A673 (cell line): ENCODE data around the gene CYP26C1. TPM values are rescaled to one million over a fixed set of nuclear protein-coding genes. Genes with fewer than 3 reads are reported as not detected.

Experiments used
- BruUV-seq: library from RNA; stranded (reverse); fragments of 400-500 nt; replicated peaks from 2 replicates; lab custom pipeline; 2021; lab: Mats Ljungman, UMichigan
- CTCF ChIA-PET: fragments of 300-600 bp; sonication (Branson Sonifier 250); formaldehyde crosslinking; loops from one replicate; lab custom pipeline; 2022; ENCODE audit warnings: antibody characterized with exemption; lab: Charles Lee
- POLR2A ChIA-PET: fragments of 300-600 bp; sonication (Branson Sonifier 250); formaldehyde crosslinking; loops from one replicate; lab custom pipeline; 2022; ENCODE audit warnings: antibody characterized with exemption; ENCODE audit not compliant: low non-redundant PET; lab: Charles Lee
- DNase-seq: peaks from one replicate; pipeline ENCODE4 v3.0.0-alpha.2; 2015; ENCODE audit warnings: low spot score
- H3K27ac ChIP-seq: fragments of 200-600 bp; sonication (generic); 2 replicates; pipeline ENCODE4 v1.5.1; 2016; ENCODE audit warnings: mixed run types, low read depth, mild to moderate bottlenecking, mixed read lengths, antibody characterized with exemption, low read length; ENCODE audit not compliant: poor library complexity, severe bottlenecking
- H3K27me3 ChIP-seq: fragments of 200-600 bp; sonication (generic); replicated peaks from 2 replicates; pipeline ENCODE4 v1.6.1; 2017; ENCODE audit warnings: mixed run types, low read depth, mild to moderate bottlenecking, mixed read lengths, antibody characterized with exemption, low read length; ENCODE audit not compliant: insufficient read depth, poor library complexity
- H3K36me3 ChIP-seq: fragments of 200-600 bp; sonication (generic); 2 replicates; pipeline ENCODE4 v1.6.1; 2016; ENCODE audit warnings: mixed run types, mild to moderate bottlenecking, mixed read lengths, antibody characterized with exemption, low read length; ENCODE audit not compliant: insufficient read depth, poor library complexity, severe bottlenecking
- H3K4me1 ChIP-seq: fragments of 200-600 bp; sonication (generic); 2 replicates; pipeline ENCODE4 v1.6.1; 2017; ENCODE audit warnings: mixed run types, mild to moderate bottlenecking, mixed read lengths, antibody characterized with exemption, low read length; ENCODE audit not compliant: insufficient read depth, poor library complexity, severe bottlenecking
- H3K4me3 ChIP-seq: fragments of 200-600 bp; sonication (generic); 2 replicates; pipeline ENCODE4 v1.5.1; 2016; ENCODE audit warnings: low read depth, mixed run types, mild to moderate bottlenecking, mixed read lengths, low read length; ENCODE audit not compliant: poor library complexity, severe bottlenecking
- H3K9me3 ChIP-seq: fragments of 200-600 bp; sonication (generic); 2 replicates; pipeline ENCODE4 v1.6.1; 2016; ENCODE audit warnings: mixed run types, low read depth, mild to moderate bottlenecking, mixed read lengths, antibody characterized with exemption, low read length; ENCODE audit not compliant: poor library complexity, severe bottlenecking
- EZH2 ChIP-seq: fragments of 200-600 bp; sonication (generic); IDR thresholded peaks from 2 replicates; pipeline ENCODE4 v1.6.1; 2017; ENCODE audit warnings: borderline replicate concordance, low read depth, mild to moderate bottlenecking, mixed read lengths, antibody characterized with exemption, low read length; ENCODE audit not compliant: poor library complexity, severe bottlenecking
- intact Hi-C: fragments of 100-400 bp; cut with micrococcal nuclease; formaldehyde crosslinking; loops from one replicate; pipeline ENCODE4 v1.10.0; 2022; ENCODE audit not compliant: unreplicated experiment
- total RNA-seq: library from RNA; stranded (reverse); gene quantifications from 2 replicates; pipeline ENCODE4 v1.2.3, GENCODE V29; 2021
- TF ChIP-seq, protein P1 (sequence below): fragments of 300-800, 200-600 bp; sonication (generic); conservative IDR thresholded peaks from 2 replicates; pipeline ENCODE4 v1.5.1; 2017; ENCODE audit warnings: low read depth, mild to moderate bottlenecking, antibody characterized with exemption, low read length, moderate library complexity, mixed read lengths

The CYP26C1 gene
- total RNA-seq, 1 experiment from 2014 or later, result 0.13 TPM

DNA sequence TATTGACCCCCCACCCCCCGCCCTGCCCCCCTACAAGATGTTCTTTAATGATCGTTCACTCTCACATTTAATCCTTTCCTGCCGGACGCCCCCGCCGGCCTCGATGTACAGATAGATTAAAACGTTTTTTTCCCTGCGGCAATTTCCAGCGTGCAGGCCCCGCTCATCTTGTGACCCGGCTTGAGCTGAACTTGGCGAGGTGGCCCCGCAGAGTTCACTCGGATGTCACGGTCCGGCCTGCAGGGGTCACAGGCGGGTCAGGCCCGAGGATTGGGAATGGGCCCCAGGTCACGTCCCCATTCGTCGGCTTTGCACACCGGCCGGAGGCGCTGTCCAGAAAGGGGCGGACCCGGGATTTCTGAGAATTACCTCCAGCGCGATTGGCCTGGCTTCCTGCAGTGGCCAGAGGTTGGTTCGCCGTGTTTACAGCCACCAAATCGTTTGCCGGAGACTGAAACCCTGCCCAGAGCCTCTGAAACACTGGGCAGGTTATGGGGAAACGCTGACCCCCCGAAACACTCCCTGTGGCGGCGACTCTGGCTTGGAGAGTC, 11.2 kb downstream of the CYP26C1 start:
- Histone ChIP-seq H3K27me3 (peaks cover 97% of the 10 kb centered on the region), H3K4me3 (peak overlapping the region; percentile 1), H3K9me3 (no peaks in the 10 kb centered on the region), H3K27ac (no peak overlapping the region), H3K4me1 (peaks cover 25% of the 10 kb centered on the region), H3K36me3 (no peaks in the 10 kb centered on the region)
- no TSS peak for BruUV-seq
- TF ChIP-seq, protein P1, sequence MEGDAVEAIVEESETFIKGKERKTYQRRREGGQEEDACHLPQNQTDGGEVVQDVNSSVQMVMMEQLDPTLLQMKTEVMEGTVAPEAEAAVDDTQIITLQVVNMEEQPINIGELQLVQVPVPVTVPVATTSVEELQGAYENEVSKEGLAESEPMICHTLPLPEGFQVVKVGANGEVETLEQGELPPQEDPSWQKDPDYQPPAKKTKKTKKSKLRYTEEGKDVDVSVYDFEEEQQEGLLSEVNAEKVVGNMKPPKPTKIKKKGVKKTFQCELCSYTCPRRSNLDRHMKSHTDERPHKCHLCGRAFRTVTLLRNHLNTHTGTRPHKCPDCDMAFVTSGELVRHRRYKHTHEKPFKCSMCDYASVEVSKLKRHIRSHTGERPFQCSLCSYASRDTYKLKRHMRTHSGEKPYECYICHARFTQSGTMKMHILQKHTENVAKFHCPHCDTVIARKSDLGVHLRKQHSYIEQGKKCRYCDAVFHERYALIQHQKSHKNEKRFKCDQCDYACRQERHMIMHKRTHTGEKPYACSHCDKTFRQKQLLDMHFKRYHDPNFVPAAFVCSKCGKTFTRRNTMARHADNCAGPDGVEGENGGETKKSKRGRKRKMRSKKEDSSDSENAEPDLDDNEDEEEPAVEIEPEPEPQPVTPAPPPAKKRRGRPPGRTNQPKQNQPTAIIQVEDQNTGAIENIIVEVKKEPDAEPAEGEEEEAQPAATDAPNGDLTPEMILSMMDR, result no peak
- no peak for TF ChIP-seq EZH2
- no peak for DNase-seq
- POLR2A ChIA-PET, result no interaction called here
- CTCF ChIA-PET, result no interaction called here
- intact Hi-C loops, result loop anchor here (5.0 kb wide), 1 partner anchor 179 kb away; no protein-coding TSS in a partner anchor

DNA sequence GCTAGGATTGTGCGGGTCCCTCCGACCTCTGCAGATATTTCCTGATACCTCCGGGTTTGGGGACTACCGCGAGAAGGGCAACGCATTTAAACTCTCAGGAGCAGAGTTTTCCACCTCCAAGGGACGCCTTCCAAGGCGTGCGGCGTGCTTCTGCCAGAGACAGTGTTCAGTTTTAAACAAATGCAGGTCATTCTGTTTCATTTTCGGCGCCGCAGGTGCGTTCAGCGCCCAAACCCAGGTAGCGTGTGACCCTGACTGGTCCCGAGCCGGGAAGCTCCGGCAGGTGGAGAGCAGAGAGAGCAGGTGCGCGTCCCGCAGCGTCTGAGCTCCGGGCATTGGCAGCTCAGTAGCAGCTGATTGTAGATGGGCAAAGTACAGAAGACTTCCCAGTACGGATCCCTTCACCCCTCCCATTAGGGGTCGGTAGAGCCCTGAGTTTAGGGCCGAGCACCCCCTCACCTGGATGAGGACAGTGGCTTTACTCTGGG, 11.7 kb downstream of the CYP26C1 start:
- ChIA-PET POLR2A (no interaction called here), CTCF (no interaction called here)
- Histone ChIP-seq H3K27me3 (peaks cover 97% of the 10 kb centered on the region), H3K36me3 (no peaks in the 10 kb centered on the region), H3K4me1 (peaks cover 25% of the 10 kb centered on the region), H3K4me3 (peak overlapping the region; percentile 1), H3K27ac (no peak overlapping the region), H3K9me3 (no peaks in the 10 kb centered on the region)
- intact Hi-C loops, result loop anchor here (5.0 kb wide), 1 partner anchor 180 kb away; no protein-coding TSS in a partner anchor
- no TSS peak for BruUV-seq
- DNase-seq, result no peak
- TF ChIP-seq, protein P1, result no peak
- peak; percentile 72 for TF ChIP-seq EZH2

DNA sequence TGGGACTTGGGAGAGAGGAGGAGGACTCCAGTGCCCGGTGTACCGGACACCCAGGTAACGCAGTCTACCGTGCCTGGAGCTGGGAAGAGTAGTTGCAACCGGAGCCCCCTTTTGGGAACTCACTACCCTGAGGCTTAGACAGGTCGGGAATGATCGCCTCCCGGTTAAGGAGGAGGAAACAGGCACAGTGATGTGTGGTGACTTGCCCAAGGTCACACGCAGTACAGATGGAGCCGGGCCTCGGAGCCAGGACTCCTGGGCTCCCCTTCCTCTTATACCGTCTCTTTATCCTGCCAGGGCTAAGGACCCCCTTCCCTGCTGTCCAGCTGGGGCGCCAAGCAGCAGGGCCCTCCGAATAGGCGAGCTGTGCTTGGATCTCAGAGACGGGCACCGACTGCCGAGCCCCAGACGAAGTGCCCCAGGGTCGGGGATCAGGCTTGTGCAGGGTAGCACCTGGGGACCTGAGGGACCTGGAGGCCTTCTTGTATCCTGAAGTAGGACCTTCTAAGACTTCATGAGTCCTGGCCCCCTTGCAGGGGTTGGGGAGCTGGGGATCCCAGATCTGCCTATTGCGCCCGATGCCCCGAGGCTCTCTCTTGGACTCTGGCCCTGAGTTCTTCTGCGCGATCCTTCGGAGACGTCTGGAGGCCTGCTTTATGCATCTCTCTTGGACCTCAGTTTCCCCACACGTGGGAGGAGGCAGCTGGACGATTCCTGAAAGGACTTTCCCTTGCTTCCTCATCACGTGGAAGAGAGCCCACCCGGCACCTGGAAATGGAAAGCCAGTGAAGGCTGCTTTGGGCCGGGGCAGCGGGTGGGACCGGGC, 12.3 kb downstream of the CYP26C1 start:
- intact Hi-C loops, result loop anchor here (5.0 kb wide), 1 partner anchor 181 kb away; no protein-coding TSS in a partner anchor
- no peak for DNase-seq
- TF ChIP-seq, protein P1, result no peak
- TF ChIP-seq EZH2, result peak; percentile 14
- ChIA-PET POLR2A (no interaction called here), CTCF (no interaction called here)
- H3K9me3 ChIP-seq, result no peaks in the 10 kb centered on the region
- H3K36me3 ChIP-seq, result no peaks in the 10 kb centered on the region
- peak overlapping the region; percentile 44 for H3K4me3 ChIP-seq
- H3K27ac ChIP-seq, result no peak overlapping the region
- peaks cover 97% of the 10 kb centered on the region for H3K27me3 ChIP-seq
- BruUV-seq, result no TSS peak
- peaks cover 25% of the 10 kb centered on the region for H3K4me1 ChIP-seq
